ENCODE data around the gene TMEM100.

DNA sequence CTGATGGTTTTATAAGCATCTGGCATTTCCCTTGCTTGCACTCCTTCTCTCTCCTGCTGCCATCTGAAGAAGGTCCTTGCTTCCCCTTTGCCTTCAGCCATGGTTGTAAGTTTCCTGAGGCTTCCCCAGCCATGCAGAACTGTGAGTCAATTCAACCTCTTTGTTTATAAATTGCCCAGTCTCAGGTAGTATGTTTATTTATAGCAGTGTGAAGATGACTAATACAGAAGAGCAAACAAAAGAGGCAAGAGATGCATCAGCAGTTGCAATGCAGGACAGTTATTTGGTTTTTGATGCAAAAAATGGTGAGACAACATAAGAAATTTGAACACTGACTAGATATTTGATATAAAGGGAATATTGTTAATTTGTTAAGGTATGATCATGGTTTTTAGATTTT lies 16.8 kb downstream of the TMEM100 start:
- TF ChIP-seq, protein P1, sequence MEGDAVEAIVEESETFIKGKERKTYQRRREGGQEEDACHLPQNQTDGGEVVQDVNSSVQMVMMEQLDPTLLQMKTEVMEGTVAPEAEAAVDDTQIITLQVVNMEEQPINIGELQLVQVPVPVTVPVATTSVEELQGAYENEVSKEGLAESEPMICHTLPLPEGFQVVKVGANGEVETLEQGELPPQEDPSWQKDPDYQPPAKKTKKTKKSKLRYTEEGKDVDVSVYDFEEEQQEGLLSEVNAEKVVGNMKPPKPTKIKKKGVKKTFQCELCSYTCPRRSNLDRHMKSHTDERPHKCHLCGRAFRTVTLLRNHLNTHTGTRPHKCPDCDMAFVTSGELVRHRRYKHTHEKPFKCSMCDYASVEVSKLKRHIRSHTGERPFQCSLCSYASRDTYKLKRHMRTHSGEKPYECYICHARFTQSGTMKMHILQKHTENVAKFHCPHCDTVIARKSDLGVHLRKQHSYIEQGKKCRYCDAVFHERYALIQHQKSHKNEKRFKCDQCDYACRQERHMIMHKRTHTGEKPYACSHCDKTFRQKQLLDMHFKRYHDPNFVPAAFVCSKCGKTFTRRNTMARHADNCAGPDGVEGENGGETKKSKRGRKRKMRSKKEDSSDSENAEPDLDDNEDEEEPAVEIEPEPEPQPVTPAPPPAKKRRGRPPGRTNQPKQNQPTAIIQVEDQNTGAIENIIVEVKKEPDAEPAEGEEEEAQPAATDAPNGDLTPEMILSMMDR (IDR thresholded peaks at IDR 0.05), result no peak
- no peak for TF ChIP-seq EP300 (IDR thresholded peaks at IDR 0.05)

All from stomach (tissue), 4 donors.